GM19468 (cell line): Measurements from ENCODE around the gene CUX1.
"Not testable (repeated sequence)": the region's sequence is repeated elsewhere in the genome, so short reads cannot be mapped to it uniquely, and the experiment has no call there.

ENCODE experiments used
- ATAC-seq: cut with Tn5 transposase; IDR thresholded peaks from one replicate; pipeline ENCODE4 v1.9.1; 2021; ENCODE audit warnings: mild to moderate bottlenecking, moderate library complexity, moderate number of reproducible peaks; ENCODE audit not compliant: unreplicated experiment; ENCODE audit errors: extremely low read depth

CUX1 gene

DNA sequence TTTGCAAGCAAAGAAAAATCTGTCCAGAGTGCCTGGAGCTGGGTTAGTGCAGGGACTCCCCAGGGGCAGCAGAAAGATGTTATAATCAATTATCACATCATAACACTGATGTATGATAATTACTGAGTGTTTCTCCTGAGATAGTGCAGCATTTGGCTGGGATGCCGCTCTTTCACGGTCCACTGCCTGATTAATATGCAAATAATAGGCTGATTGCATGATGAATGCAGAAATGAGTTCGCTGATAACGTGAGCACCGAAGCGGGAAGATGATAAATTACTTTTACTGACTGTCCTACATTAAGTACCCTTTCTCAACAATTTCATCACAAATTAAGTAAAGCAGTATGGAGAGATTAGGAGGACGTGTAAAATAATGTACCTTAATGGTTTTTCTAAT is 397.8 kb downstream of the CUX1 start:
- ATAC-seq, result no peak

DNA sequence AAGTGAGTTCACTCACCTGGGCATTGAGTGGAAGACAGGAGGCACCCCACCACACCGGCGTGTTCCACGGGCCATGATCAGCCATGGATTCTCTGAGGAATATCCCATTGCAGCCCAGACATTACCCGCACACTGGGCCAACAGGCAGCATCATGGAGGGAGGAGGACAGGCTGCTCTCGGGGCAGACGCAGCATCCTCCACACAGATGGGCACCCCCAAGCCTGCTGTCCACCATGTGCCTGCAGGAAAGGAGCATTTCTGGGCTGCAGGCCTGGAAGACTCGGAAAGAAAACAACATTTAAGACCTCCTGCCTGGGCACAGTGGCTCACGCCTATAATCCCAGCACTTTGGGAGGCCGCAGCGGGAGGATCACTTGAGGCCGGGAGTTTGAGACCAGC is 398.3 kb downstream of the CUX1 start:
- no peak for ATAC-seq

DNA sequence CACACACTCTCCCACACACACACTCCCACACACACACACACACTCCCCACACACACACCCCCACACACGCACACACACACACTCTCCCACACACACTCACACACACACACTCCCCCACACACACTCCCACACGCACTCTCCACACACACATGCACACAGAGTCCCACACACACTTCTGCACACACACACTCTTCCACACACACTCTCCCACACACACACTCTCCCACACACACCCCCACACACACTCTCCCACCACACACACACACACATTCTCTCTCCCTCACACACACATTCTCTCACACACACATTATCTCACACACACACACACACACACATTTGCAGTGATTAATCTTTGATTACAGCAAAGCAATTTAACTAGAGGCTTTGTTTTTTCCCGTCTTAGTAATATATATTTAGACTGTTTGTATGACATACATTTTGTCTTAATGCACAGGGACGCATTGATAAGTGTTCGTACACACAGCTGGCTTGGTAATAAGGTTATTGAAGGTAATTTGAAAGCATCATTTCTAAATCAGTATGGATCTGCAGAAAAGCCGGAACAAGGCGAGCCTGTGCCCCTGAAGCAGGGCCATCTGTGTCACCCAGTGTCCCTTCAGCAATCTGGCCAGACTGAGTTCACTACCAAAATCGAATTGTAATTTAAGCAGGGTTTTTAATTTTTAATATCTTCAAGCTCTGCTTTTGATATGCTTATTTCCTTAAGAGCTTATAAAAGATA is 399.3 kb downstream of the CUX1 start:
- ATAC-seq, result no peak

DNA sequence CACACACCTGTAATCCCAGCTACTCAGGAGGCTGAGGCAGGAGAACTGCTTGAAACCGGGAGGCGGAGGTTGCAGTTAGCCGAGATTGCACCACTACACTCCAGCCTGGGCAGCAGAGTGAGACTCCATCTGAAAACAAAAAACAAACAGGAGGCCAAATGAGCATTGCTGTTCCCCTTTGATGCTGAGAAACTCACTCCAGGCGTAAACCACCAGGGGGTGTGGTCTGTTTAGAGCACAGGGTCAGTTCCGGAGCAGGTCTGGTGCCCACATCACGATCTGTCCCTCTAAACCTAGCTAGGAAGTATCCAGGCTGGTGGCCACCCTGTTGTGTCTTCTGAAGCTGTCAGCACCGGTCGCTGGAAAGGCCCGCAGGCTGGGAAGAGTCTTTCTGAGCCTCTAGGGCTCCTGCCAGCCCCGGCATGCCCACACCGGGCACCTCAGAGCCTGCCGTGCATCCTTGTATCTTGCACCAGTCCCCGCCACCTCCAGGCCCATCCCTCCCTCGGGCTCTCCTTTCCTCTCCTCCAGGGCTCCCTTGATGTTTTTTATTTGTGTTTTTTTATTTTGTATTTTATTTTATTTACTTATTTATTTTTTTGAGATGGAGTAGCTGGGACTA is 402.9 kb downstream of the CUX1 start:
- ATAC-seq, result no peak

DNA sequence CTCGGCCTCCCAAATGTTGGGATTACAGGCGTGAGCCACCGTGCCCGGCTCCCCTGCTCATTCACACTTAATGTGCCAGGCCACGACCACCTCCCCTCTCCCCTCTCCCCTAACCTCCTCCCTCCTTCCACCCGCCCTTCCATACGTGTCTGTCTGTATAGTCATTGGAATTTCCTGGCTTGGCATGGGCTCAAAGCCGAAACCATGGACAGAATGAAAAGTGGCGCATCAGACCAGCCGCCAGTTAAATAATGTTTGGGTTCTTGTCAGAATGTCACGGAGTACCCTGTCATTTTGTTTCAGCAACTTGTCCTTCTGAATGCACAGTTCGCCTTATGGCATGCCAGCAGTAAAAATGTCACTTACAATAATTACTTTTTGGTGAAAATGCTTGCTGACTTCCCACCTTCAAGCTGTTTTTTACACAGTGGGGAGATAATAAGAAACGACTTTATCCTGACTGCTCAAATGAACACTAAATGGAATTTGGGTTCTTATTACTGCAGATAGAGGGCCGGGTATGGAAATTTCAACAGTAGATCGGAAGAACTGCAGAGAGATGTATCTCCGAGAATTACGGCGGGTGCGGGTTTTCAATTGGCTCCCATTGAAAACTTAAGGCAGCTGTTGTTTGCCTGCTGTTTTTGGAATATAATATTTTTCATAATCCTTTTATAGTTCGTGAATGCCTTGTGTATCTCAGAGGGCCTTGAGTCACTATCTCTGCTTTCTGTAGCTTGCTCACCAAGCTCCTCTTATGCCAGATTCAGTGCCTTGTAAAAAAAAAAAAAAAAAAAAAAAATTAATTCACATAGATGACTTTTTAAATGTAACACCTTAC is 403.8 kb downstream of the CUX1 start:
- ATAC-seq, result no peak

DNA sequence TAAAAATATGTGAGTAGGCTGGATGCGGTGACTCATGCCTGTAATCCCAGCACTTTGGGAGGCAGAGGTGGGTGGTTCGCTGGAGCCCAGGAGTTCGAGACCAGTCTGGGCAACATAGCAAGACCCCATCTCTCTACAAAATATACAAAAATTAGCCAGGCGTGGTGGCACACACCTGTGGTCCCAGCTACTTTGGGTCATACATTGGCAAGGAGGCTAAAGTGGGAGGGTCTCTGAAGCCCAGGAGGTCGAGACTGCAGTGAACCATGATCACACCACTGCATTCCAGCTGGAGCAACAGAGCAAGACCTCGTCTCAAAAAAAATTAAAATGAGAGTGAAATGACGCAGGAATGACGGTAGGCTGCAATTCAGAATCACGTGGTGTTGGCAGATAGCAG is 404.5 kb downstream of the CUX1 start:
- no peak for ATAC-seq

DNA sequence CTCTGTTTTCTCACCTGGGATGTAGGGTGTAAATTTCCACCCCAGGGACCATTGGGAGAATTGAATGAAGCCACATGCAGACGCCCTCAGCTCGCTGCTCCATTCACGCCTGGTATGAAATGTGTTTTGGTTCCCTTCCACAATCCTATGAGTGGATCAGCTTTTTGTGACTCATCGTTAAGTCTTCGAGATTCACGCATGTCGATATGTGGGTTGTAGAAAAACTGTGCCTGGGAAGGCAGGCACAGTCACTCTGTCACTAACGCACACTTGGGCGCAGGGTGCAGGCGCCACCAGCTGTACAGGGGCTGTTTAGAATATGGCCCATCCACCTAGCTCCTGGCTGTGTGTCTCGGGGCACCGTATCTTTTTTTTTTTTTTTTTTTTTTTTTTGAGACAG is 405.0 kb downstream of the CUX1 start:
- no peak for ATAC-seq

DNA sequence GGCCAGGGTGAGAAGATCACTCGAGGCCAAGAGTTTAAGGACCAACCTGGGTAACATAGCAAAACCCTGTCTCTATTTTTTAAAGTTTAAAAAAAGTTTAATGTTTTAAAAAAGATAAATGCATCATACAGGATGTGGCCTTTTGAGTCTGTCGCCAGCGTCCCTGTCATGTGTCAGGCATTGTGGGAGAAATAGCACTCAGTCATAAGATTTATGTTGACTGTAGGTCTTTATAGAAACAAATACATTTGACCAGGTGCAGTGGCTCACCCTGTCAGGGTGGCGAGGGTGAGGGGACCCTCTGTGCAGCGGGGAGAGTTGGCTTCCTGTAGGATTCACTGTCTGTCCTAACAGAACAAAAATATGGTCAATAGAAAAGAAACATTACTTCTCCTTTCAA is 405.8 kb downstream of the CUX1 start:
- ATAC-seq, result no peak

DNA sequence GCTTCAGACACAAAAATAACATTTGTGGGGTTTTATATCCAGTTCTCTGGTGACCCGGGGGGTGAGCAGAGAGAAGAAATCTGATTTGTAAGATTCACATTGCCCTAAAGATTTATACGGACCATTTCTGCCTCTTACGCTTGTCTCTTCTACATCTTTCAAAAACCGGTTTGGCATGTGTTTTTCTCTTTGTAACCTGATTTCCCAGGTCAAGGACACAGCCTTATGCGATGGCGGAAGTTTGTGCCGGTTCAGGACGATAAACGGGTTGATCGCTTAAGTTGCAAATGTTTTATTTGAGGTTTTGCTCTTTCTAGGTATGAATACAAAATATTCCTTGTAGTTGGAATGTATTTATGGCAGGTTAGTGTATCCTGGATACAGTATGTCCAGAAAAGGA is 407.6 kb downstream of the CUX1 start:
- no peak for ATAC-seq

DNA sequence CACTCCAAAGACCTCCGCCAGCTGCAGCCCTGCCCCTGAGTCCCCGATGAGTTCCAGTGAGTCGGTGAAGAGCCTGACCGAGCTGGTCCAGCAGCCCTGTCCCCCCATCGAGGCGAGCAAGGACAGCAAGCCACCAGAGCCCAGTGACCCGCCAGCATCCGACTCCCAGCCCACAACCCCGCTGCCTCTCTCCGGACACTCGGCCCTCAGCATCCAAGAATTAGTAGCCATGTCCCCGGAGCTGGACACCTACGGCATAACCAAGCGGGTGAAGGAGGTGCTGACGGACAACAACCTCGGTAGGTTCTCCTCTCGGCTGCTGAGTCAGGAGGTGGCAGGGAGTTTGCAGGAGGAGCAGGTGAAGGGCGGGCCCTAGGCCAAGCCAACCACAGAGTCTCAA is 409.9 kb downstream of the CUX1 start:
- no peak for ATAC-seq

DNA sequence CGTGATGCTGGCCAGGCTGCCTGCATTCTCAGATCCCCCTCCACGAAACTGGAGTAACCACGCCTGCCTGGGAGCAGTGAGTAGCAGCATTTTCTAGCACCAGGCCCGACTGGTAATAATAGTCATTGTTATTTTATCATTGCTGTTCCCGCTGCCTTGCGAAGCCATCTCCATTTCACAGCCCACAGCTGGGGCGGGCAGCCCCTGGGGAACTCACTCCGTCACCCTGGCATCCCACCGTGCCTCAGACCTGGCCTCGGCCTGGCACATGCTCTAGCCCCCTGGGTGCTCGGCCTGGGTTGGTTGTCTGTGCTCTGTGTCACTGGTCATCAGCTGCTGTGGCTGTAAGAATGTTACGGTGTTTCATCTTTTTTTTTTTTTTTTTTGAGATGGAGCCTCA is 411.5 kb downstream of the CUX1 start:
- no peak for ATAC-seq

DNA sequence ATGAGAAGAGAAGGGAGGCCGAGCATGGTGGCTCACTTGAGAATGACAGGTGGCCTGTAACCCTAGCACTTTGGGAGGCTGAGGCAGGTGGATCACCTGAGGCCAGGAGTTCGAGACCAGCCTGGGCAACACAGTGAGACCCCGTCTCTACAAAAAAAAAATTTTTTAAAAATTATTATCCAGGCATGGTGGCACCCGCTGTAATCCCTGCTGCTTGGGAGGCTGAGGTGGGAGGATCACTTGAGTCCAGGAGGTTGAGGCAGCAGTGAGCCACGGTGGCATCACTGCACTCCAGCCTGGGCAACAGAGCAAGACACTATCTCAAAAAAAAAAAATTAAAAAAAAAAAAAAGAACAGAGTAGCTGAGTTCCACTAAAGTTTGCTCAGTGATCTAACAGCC is 412.7 kb downstream of the CUX1 start:
- not testable (repeated sequence) for ATAC-seq

DNA sequence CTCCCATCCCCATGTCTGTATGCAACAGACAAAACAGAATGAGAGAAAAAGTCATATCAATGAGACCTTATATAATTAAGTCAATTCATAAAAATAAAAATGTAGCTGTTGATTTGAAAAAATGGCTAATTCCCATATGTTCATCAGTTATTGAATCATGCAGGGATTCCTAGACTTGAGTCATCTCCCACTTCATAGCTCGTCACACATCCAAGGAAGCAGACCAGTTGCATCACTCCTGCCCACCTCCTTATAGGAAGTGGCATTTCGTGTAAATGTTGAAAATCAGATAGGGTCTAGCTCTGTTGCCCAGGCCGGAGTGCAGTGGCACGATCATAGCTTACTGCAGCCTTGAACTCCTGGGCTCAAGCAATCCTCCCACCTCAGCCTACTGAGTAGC is 413.2 kb downstream of the CUX1 start:
- no peak for ATAC-seq

DNA sequence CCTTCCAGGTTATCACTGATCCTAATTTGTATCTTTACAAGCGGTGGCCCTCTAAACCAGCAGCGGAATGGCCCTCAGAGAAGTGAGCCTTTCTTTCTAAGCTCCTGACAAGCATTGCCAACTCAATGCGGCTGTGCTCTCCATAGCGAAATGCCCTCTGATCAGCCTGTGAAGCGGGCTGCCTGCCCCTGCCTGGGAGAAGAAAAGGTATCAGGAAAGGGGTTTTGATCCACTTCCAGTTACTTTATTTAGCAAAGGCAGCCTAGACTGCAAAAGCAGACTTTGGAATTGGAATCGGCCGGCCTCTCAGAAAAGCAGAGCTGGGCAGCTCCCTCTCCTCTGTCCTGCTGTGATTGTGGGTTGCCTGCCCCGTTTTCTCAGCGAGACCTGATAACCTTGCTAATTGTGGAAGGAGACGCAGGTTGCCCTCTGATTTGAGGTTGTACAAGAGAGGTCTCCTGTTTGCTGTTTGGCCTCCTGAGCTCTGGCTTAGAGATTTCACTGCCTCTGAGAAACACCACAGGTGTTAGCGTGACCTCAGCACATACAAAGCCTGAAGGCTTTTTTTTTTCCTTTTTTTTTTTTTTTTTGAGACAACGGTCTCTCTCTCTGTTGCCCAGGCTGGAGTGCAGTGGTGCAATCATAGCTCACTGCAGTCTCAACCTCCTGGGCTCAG is 415.3 kb downstream of the CUX1 start:
- no peak for ATAC-seq

DNA sequence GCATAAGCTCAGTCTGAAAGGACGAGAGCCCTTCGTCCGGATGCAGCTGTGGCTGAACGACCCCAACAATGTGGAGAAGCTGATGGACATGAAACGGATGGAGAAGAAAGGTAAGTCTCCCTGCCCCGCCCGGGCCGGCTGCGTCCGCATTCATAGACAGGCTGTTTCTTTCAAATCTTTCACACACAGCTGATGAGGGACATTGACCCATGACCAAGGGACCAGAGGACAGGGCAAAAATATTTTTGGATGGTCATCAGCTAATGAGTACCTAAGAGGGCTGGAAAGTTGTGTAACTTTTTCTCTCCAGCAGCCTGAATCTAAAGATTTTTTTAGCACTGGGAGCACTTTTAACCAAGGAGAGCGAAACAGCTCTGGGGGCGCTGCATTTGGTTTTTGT is 416.7 kb downstream of the CUX1 start:
- no peak for ATAC-seq

DNA sequence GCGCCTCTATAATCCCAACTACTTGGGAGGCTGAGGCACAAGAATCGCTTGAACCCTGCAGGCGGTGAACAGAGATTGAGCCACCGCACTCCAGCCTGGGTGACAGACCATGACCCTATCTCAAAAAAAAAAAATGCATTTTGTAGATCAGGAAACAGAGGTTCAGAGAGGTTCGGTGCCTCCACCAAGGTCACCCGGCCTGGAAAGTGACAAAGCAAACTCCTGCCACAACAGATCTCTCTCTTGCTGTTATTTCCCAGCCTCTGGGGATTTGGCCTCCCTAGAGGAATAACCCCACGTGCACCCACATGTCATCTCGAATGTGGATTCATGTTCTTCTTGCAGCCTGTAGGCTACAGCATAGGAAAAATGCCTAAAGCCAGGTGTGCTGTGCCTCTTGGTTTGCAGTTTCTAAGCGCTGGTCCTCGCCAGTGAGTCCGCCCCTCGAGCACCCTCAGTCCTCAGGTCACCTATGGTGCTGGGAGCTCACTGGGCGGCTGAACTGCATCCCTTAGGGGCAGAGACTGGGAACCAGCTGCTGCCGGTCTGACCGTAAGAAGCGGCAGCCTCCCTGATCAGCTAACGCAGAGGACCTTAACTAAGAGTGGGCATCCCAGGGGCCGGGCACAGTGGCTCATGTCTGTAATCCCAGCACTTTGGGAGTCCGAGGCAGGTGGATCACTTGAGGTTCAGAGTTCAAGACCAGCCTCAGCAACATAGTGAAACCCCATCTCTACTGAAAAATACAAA is 417.6 kb downstream of the CUX1 start:
- ATAC-seq, result no peak

DNA sequence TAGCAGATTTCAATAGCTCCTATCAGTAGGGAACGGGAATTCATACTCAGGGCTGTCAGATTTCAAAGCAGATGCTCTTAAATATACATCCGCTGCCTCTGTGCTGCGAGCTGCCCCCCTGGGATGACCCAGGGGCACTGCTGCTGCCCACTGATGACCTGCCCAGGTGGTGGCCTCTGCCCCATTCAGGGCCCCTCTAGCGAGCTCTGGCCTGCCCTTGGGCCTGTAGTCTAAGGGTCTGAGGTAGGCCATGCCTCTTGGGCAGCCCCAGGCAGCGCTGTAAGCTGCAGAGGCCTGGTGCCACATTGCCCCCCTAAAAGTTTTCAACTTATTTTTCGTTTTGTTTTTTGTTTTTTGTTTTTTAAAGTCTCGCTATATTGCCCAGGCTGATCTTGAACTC is 418.7 kb downstream of the CUX1 start:
- ATAC-seq, result no peak

DNA sequence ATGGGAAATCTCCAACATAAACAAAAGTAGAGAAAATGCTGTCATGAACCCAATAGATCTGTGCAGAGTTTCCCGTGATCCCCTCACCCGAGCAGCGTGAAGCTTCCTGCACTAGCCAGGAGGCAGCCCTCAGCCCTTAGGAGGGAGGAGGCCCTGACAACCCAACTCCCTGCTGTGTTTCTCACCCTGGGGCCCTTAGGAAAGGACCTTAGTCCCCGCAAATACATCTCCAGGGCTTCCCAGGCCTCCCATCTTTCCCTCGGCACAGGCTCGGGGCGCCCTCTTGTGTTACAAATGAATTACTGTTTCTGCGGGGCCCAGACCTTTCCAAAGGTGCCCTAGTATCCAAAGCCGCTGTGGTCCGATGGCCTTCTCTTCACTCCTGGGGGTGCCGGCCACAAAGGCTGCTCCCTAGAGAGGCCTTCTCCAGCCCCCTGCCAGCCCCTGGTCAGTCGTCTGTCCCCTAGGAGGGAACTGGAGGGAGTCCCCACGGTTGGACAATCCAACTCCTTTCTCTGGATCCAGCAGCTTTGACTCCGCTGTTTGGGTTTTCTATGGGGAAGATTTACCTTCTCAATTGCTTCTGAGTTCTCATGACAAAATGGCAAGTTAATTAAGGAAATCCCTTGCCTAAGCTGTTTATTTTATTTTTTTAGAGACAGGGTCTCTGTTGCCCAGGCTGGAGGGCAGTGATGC is 419.3 kb downstream of the CUX1 start:
- no peak for ATAC-seq

DNA sequence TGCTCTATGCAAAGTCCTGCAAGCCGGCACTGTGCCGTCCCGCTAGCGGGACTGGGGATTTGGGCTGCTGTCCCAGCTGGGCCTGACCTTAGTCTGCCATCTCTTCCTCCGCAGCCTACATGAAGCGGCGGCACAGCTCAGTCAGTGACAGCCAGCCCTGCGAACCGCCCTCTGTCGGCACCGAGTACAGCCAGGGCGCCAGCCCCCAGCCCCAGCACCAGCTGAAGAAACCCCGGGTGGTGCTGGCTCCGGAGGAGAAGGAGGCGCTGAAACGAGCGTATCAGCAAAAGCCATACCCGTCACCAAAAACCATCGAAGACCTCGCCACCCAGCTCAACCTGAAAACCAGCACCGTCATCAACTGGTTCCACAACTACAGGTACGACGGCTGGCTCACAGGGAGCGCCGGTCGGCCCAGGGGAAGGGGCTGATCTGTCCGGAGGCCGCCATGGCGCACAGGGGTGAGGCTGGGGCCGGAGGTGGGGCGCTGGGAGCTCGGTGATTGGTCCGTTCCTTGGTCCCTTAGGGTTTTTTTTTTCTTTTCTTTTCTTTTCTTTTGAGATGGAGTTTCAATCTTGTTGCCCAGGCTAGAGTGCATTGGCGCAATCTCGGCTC is 421.9 kb downstream of the CUX1 start:
- ATAC-seq, result no peak
